GM19395 (cell line): Measurements from ENCODE around the gene UBQLN4.
A peak's percentile ranks its signal among the peaks of the same experiment; 100 is the strongest.
"Not testable (repeated sequence)": the region's sequence is repeated elsewhere in the genome, so short reads cannot be mapped to it uniquely, and the experiment has no call there.

Source experiments
- ATAC-seq: cut with Tn5 transposase; IDR thresholded peaks from one replicate; pipeline ENCODE4 v1.9.1; 2021; ENCODE audit warnings: mild to moderate bottlenecking, moderate library complexity; ENCODE audit not compliant: unreplicated experiment

UBQLN4 gene

DNA sequence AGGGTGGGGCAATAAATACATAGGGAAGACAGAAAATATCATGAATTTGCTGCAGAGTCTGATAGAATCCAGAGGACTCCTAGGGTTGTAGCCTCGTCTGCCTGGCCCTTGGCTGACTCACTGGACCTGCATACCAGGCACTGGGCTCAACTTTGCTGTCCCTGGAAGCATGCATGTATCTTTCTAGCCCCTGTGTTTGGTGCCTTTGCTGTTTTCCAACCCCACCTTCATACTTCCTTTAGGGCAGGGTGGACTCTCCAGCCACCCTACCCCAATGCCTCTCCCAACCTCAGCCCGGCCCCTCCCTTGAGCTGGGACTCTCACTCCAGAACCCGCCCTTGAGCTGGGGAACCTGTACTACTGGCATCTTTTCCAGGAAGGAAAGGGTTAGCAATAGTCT, 8.6 kb upstream of the UBQLN4 start:
- ATAC-seq, result no peak

DNA sequence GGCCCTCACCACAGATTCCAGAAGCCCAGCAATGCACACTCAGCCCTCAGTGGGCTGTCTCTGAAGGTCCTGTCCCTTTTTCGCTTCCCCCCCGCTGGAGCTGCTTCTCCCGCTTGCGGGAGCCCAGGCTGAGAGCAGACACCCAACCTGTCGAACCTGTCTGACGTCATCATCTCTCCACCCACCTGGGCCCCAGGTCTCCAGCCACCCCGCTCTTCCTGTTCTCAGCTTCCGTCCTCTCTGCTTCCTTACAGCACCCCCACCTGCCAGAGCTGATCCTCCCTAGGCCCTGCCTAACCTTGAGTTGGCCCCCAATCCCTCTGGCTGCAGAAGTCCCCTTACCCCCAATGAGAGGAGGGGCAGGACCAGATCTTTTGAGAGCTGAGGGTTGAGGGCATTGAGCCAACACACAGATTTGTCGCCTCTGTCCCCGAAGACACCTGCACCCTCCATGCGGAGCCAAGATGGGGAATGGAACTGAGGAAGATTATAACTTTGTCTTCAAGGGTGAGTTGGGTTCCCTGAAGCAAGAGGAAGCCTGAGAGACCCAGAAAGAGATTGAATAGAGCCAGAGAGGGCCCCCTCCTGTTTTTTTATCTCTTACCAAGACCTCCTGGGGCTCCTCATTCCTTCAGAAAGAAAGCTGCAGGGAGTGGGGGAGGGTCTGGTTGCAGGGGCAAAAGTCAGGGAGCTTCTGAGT, 7.5 kb upstream of the UBQLN4 start, which contains the start of gene RAB25:
Gene RAB25, plus strand, starts transcription at position 224 of the 700 bp plus-strand sequence. Its CDS starts 241 bp downstream, at position 465.
- ATAC-seq, result no peak

- no peak for ATAC-seq
These were observed 2.8 kb upstream of the UBQLN4 start for GRCh38 chr1:156056326-156056849.

- ATAC-seq, result no peak
These were observed 1.9 kb upstream of the UBQLN4 start for GRCh38 chr1:156055281-156056048.

GRCh38 chr1:156054500-156055280, 1.1 kb upstream of the UBQLN4 start, which contains the start of gene LAMTOR2:
Gene LAMTOR2, plus strand, starts transcription at chr1:156054782. Its CDS starts 108 bp downstream, at chr1:156054890.
- peak; percentile 79 for ATAC-seq

- no peak for ATAC-seq
These were observed 483 bp downstream of the UBQLN4 start for GRCh38 chr1:156052862-156053767.

DNA sequence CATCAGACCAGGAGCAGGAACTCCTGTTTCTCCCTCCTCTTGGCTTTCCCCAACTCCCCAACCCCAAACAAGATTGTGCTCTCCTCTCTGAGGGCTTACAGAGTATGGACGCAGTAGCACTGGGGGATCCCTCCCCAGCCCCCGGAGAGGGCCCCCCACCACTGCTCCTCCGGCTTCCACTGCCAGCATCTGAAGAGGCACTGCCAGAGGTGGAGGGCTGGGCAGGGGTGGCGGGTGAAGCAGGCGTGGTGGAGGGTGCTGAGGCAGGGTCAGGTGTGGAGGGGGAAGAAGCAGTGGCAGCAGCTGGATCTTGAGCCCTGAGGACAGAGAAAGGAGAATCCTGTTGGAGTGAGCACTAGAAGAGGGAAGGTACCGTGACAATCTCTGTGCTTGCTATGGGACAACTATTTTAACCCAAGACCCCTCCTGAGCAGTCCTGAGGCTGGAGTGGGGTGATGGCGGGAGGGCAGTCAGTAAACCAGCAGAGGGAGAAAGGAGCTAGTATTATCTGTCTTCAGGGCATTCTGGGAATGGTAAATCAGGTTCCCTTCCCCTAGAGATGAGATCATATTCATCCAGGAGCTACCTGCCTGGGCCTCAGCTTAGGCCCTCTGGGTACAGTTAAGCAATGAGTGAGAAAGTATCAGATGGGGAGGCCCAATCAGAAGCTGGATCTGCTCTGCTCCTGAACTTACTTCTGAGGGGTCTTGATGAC, 2.4 kb downstream of the UBQLN4 start:
- no peak for ATAC-seq

- no peak for ATAC-seq
These were observed 3.2 kb downstream of the UBQLN4 start for GRCh38 chr1:156050376-156050775.

GRCh38 chr1:156048663-156049258, 4.8 kb downstream of the UBQLN4 start:
- no peak for ATAC-seq

DNA sequence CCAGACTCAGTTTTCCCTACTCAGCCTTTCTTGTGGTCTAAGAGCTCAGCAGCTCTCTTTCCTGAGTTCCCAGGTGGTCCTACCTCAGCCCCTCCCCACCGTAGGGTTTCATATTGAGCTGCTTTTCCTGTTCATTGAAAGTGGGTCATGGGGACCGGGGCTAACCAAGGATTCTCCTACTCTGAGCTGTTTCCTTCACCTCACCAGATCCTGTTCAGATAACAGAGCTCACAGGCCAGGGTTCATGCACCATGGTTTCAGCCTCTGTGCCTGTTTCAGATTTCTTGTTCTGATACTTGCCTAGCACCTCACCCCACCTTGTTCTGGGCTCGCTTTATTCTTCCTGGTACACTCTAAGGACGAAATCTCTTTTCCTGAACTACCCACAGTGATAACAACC, 8.5 kb downstream of the UBQLN4 start:
- no peak for ATAC-seq

DNA sequence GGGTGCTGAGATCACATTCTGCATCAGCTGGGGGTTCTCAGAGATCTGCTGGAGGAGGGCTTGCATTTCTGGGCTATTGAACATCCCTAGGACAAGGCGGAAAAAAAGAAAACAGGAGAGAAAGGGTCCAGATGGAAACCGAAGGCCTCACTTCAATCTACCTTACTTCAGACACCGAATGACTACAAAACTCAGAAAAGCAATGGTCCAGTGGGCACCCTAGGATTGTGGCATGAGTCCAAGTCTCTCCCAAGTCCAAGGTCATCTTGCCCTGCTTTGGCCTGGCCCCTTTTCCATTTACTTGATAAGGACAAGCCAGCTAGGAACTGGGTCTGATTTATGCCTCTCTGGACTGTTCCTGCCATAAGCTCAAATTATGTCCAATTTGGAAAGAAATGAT, 10.8 kb downstream of the UBQLN4 start:
- ATAC-seq, result no peak

- not testable (repeated sequence) for ATAC-seq
These were observed 18.6 kb downstream of the UBQLN4 start for GRCh38 chr1:156034991-156035390.

DNA sequence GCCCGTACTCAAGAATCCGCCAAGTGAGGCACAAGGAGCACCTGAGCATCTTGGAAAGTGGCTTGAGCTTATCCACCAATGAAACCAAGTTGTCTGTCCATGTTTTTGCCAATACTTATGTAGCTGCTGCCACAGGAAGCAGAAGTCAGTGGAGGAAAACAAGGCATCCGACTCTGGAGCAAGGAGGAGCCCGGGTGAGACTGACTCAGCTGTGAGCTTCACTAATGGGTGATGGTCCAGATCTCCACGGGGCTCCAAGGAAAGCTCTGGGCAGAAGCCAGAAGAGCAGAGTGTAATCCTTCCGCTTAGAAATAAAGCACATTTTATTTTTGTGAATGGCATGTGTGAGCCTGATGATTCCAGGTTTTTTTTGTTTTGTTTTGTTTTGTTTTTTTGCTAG, 20.6 kb downstream of the UBQLN4 start:
- ATAC-seq, result no peak

- ATAC-seq, result no peak
These were observed 27.0 kb downstream of the UBQLN4 start for GRCh38 chr1:156026588-156026987.

- ATAC-seq, result no peak
These were observed 27.7 kb downstream of the UBQLN4 start for GRCh38 chr1:156025876-156026275.

DNA sequence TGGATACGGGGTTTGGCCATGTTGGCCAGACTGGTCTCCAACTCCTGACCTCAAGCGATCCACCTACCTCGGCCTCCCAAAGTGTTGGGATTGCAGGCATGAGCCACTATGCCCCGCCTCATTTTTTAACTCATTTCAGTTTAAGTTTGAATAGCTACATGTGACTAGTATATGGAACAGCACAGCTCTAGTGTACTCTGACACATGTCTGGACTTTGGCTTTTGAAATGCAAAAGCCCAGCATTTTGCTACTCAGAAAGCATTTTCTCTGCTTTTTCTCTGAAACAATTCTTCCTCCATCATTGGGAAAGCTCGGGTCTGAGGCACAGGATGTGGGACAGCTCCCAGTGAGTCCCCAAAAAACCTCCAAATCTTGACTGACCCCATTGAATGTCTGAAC, 28.8 kb downstream of the UBQLN4 start:
- ATAC-seq, result no peak

DNA sequence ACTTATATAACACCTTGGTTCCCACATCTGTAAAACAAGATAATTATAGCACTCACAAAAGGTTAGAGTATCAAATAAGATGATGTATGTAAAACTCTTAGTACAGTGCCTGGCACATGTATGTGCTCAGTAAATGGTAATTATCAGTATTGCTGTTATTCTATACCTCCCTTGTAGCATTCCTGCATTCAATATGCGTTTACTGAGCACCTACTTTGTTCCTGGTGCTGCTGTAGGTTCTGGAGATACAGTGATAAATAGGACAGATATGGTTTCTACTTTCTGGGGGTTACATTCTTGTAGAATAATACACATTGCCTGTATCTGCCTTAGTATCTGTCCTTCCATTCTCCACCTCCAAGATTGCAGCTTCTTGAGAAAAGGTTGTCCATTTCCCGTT, 31.6 kb downstream of the UBQLN4 start:
- ATAC-seq, result no peak

DNA sequence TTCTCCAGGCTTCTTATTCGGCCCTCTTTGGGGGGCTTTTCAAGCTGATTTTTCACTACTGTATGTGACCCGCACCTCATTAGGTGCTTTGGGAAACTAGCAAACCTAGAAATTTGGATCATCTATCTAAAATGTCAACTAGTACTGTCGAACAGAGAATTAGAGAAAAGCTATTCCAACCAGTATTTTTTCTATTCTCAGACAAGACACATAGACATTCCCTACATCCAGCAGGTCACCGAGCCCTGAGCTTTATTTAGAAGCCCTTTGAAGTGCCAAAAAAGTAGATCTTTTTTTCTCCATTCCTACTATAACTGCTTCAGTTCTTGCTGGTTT, 32.5 kb downstream of the UBQLN4 start:
- ATAC-seq, result no peak
